Transverse colon (tissue), 4 donors: ENCODE data around the gene DOHH. TPM values are rescaled to one million over a fixed set of nuclear protein-coding genes. Genes with fewer than 3 reads are reported as not detected.
A peak's percentile ranks its signal among the peaks of the same experiment; 100 is the strongest.

Experiments
- DNase-seq: peaks from one replicate; pipeline ENCODE4 v3.0.0-alpha.2; 2019
- H3K27ac ChIP-seq, 4 donors: fragments of 200-600 bp; sonication (generic); 2 replicates each; pipeline ENCODE4 v1.5.1; 2016 to 2018; ENCODE audit warnings: inconsistent platforms in 4 of 4
- H3K27me3 ChIP-seq: fragments of 200-600 bp; sonication (generic); 2 replicates; pipeline ENCODE4 v1.5.1; 2017; ENCODE audit warnings: inconsistent platforms
- H3K36me3 ChIP-seq, 4 donors: fragments of 200-600 bp; sonication (generic); 2 replicates each; pipeline ENCODE4 v1.5.1; 2017 to 2019; ENCODE audit warnings: inconsistent platforms in 4 of 4
- H3K4me1 ChIP-seq, 4 donors: fragments of 200-600 bp; sonication (generic); 2 replicates each; pipeline ENCODE4 v1.5.1; 2017 to 2020; ENCODE audit warnings: inconsistent platforms in 4 of 4
- H3K4me3 ChIP-seq, 4 donors: fragments of 200-600 bp; sonication (generic); 1 replicate in 1 of 4; 2 replicates in 3 of 4; pipeline versions ENCODE4 v1.5.1 to v1.6.1; 2017 to 2019; ENCODE audit warnings: inconsistent platforms in 4 of 4
- H3K9me3 ChIP-seq, 2 donors: fragments of 200-600 bp; sonication (generic); 2 replicates each; pipeline ENCODE4 v1.5.1; 2017 to 2019; ENCODE audit warnings: inconsistent platforms in 2 of 2
- CTCF ChIP-seq, 5 experiments: fragments of 200-600 bp in 3 of 5; fragments of 450-650 bp in 2 of 5; sonication (generic) in 3 of 5; IDR thresholded peaks; 1 replicate in 2 of 5; 2 replicates in 3 of 5; pipeline ENCODE4 v1.5.1; 2016 to 2017; ENCODE audit warnings: antibody characterized with exemption in 5 of 5, inconsistent platforms in 3 of 5, mild to moderate bottlenecking in 2 of 5, moderate library complexity in 1 of 5
- EP300 ChIP-seq: sonication (generic); formaldehyde crosslinking; IDR thresholded peaks from one replicate; pipeline ENCODE4 v1.6.1; 2017; ENCODE audit warnings: antibody characterized with exemption, low read depth
- POLR2A ChIP-seq: fragments of 450-650 bp; IDR thresholded peaks from one replicate; pipeline ENCODE4 v1.6.1; 2016; ENCODE audit warnings: antibody characterized with exemption, mild to moderate bottlenecking, moderate library complexity
- POLR2AphosphoS5 ChIP-seq, 3 donors: sonication (generic); formaldehyde crosslinking; IDR thresholded peaks; one replicate each; pipeline ENCODE4 v1.6.1; 2016; ENCODE audit warnings: antibody characterized with exemption in 3 of 3
- WGBS, 2 donors: methylation state at CpG; one replicate each; pipeline ENCODE4 v1.1.5; 2018; ENCODE audit warnings: low coverage in 1 of 2; 5-methylcytosine and 5-hydroxymethylcytosine counted together
- in situ Hi-C, 4 donors: fragments of 200-750 bp; cut with MboI; loops; one replicate each; pipeline versions ENCODE4 v1.15.0 to v1.15.1; 2017; ENCODE audit warnings: low sequenced_read_pairs in 3 of 4, low pct_ligation_motif_present in 1 of 4, low pct_unique_long_range_greater_than_20kb in 1 of 4
- intact Hi-C: fragments of 100-400 bp; cut with DNase I; formaldehyde crosslinking; loops from one replicate; pipeline ENCODE4 v1.15.1; 2023; ENCODE audit warnings: low total_unique reads
- total RNA-seq, 4 donors: library from RNA; depleted of rRNA; stranded (reverse); fragments of >200 nt; gene quantifications; one replicate each; pipeline ENCODE4 v1.1.0, GENCODE V29; 2016

DOHH gene
- total RNA-seq, 4 donors from 2014 or later = 7.2 to 13.5 (median 10.8) TPM

- 66% methylated on average over 9 of the region's 9 CpGs; no CpG with 5 or more reads in 1 of the 2 donors for WGBS, 2 donors
- Histone ChIP-seq H3K4me1 (peaks cover 0 to 25% (median 10%) of the 10 kb centered on the region in 4 donors), H3K9me3 (no peaks in the 10 kb centered on the region), H3K27me3 (no peaks in the 10 kb centered on the region), H3K4me3 (no peak overlapping the region), H3K27ac (peak overlapping the region; percentile 34 to 82 (median 72)), H3K36me3 (peaks cover 0 to 14% (median 3%) of the 10 kb centered on the region in 4 donors)
- no peak for DNase-seq
- intact Hi-C loops (no loop called here), in situ Hi-C loops (no loop called here)
- peak in 1 of 3 donors; percentile 5 for TF ChIP-seq POLR2AphosphoS5 (IDR thresholded peaks at IDR 0.05)
- no peak for TF ChIP-seq POLR2A
- TF ChIP-seq EP300 = no peak
- TF ChIP-seq CTCF (IDR thresholded peaks at IDR 0.05) = no peak
These were observed 33.8 kb downstream of the DOHH start for GRCh38 chr19:3466635-3467034.

- peaks cover 0 to 14% (median 3%) of the 10 kb centered on the region in 4 donors for H3K36me3 ChIP-seq
- DNase-seq = no peak
- peak overlapping the region; percentile 34 to 82 (median 72) for H3K27ac ChIP-seq
- TF ChIP-seq POLR2AphosphoS5 (IDR thresholded peaks at IDR 0.05) (no peak), POLR2A (no peak), CTCF (IDR thresholded peaks at IDR 0.05) (no peak), EP300 (no peak)
- no peak overlapping the region for H3K4me3 ChIP-seq
- intact Hi-C loops (no loop called here), in situ Hi-C loops (no loop called here)
- H3K27me3 ChIP-seq = no peaks in the 10 kb centered on the region
- H3K9me3 ChIP-seq = no peaks in the 10 kb centered on the region
- WGBS, 2 donors = 79 to 96% methylated on average over 4 to 7 of the region's 7 CpGs
- H3K4me1 ChIP-seq = peaks cover 0 to 25% (median 11%) of the 10 kb centered on the region in 4 donors
These were observed 34.9 kb downstream of the DOHH start for GRCh38 chr19:3465552-3465951.

- in situ Hi-C loops (no loop called here), intact Hi-C loops (no loop called here)
- 80 to 86% methylated on average over 9 to 30 of the region's 31 CpGs for WGBS, 2 donors
- no peak for DNase-seq
- Histone ChIP-seq H3K4me1 (peaks cover 0 to 30% (median 15%) of the 10 kb centered on the region in 4 donors), H3K27me3 (no peaks in the 10 kb centered on the region), H3K36me3 (peaks cover 0 to 14% (median 3%) of the 10 kb centered on the region in 4 donors), H3K9me3 (no peaks in the 10 kb centered on the region), H3K4me3 (no peak overlapping the region), H3K27ac (peak overlapping the region; percentile 18 to 80 (median 58))
- TF ChIP-seq POLR2A = no peak
- no peak for TF ChIP-seq CTCF (IDR thresholded peaks at IDR 0.05)
- no peak for TF ChIP-seq EP300
- no peak for TF ChIP-seq POLR2AphosphoS5 (IDR thresholded peaks at IDR 0.05)
These were observed 35.8 kb downstream of the DOHH start for GRCh38 chr19:3464587-3465235.

- no peak for DNase-seq
- H3K36me3 ChIP-seq = peaks cover 0 to 14% (median 3%) of the 10 kb centered on the region in 4 donors
- H3K4me3 ChIP-seq = no peak overlapping the region
- WGBS, 2 donors = 77% methylated on average over 27 of the region's 57 CpGs; no CpG with 5 or more reads in 1 of the 2 donors
- no peaks in the 10 kb centered on the region for H3K9me3 ChIP-seq
- TF ChIP-seq EP300 (no peak), CTCF (IDR thresholded peaks at IDR 0.05) (no peak), POLR2AphosphoS5 (IDR thresholded peaks at IDR 0.05) (no peak), POLR2A (no peak)
- H3K27ac ChIP-seq = peak overlapping the region; percentile 18 to 80 (median 58)
- H3K27me3 ChIP-seq = no peaks in the 10 kb centered on the region
- intact Hi-C loops = no loop called here
- H3K4me1 ChIP-seq = peaks cover under 1 to 38% (median 21%) of the 10 kb centered on the region in 4 donors
- in situ Hi-C loops = no loop called here
These were observed 36.5 kb downstream of the DOHH start for GRCh38 chr19:3463714-3464586.
